HG03064 (cell line): ENCODE measurements around the gene TUBB4A.
"Not testable (repeated sequence)": the region's sequence is repeated elsewhere in the genome, so short reads cannot be mapped to it uniquely, and the experiment has no call there.

Experiments used
- ATAC-seq: cut with Tn5 transposase; IDR thresholded peaks from one replicate; pipeline ENCODE4 v1.9.1; 2021; ENCODE audit warnings: low read depth; ENCODE audit not compliant: unreplicated experiment

TUBB4A gene

DNA sequence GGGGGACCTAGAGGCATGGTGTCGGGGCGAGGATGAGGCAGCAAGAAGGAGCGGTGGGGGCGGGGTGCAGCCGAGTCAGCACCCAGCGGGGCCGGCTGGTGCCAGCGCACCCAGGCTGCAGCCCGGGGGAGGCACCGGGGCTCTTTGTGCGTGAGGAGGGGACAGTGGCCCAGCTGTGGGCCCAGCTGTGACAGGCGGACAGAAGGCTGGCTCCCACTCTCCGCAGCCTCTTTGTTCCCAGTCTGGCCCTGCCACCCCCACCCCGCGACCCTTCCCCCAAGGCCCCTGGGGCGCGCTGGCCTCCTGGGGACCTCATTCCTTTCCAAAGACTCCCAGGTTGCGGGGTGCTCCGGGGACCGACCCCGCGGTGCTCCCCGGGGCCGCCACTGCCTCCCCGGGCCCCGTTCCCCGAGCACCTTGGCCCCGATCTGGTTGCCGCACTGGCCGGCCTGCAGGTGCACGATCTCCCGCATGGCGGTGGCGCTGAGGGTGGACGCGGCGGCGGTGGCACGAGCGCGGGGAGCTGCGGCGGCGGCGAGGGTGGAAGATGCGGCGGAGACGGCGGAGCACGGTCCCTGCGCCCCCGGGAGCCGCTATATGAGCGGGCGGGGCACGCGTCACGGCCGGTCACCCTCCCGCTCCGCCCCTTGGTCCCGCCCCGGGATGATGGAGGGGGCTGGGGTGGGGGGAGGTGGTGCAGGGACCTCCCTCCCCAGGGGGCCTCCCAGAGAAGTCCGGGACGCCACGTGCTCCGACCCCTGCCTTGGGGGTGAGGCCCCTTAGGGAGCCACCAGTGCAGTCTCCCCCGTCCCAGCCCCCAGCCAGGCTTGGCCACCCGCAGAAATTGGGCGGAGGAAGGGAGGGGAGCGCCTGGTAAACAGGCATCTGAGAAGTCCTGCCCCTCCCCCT lies at the start of gene TUBB4A:
Gene TUBB4A (minus strand): TSS at position 570 of the 909 bp plus-strand sequence. CDS start 97 bp downstream, at position 473.
- no peak for ATAC-seq

GRCh38 chr19:6551091-6551490 lies 49.0 kb upstream of the TUBB4A start:
- ATAC-seq, result no peak

- not testable (repeated sequence) for ATAC-seq
These were observed 48.6 kb upstream of the TUBB4A start for GRCh38 chr19:6550679-6551078.

DNA sequence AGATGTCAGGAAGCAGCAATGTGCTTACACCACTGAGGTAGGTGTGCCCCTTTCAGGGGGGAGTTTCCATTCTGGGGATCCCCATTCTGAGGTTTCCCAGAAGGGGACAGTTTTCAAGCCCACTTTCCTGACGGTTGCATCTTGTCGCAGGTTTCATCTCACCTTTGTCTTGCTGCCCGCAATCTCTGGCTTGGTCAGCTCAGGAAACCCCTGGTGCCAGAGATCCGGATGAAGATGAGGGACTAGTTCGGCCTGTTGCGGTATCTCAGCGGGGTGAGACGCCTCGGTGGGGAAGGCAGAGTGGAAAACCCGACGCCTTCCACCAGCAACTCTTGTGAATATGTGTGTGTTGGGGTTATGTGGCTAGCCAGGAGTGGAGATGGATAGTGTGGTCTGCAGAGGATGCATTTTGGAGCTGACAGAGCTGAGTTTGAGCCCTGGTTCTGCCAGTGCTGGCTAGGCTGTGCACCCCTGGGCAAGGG lies 41.8 kb upstream of the TUBB4A start:
- no peak for ATAC-seq

DNA sequence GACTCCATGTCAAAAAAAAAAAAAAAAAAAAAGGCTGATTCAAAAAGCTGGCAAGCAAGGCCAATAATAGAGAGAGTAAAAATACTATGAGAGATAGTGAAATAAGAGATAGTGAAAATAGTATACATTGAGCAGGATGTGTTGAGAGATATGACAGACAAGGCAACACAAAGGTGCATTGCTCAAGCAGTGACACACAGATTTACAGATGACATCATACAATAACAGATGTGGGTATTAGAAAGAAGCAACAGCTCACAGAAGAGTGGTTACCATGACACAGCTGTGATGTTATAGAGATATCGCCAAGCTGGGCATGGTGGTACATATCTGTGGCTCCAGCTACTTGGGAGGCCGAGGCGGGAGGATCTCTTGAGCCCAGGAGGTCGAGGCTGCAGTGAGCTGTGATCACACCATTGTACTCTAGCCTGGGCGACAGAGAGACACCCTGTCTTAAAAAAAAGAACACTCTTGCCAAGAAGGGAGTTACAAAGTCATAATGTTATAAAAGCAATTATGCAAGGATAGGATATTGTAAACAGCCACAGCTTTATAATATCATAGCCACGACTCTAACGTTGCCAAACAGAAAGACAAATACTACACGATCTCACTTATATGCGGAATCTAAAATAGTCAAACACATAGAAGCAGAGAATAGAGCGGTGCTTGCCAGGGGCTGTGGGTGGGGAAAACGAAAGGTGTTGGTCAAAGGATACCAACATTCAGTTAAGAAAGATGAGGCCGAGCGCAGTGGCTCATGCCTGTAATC lies 39.0 kb upstream of the TUBB4A start:
- ATAC-seq, result no peak

DNA sequence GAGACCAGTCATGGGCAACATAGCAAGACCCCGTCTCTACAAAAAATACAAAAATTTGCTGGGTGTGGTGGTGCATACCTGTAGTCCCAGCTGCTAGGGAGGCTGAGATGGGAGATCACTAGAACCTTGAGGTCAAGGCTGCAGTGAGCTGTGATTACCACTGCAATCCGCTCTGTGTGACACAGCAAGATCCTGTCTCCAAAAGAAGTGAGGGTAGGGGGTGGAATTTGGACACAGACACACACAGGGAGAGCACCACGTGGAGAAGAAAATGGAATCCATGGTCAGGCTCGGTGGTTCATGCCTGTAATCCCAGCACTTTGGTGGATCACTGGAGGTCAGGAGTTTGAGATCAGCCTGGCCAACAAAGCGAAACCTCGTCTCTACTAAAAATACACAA lies 37.4 kb upstream of the TUBB4A start:
- ATAC-seq, result no peak

GRCh38 chr19:6535558-6536137 lies 33.5 kb upstream of the TUBB4A start:
- peak; percentile 12 for ATAC-seq

GRCh38 chr19:6534451-6535093 lies 32.5 kb upstream of the TUBB4A start:
- no peak for ATAC-seq

DNA sequence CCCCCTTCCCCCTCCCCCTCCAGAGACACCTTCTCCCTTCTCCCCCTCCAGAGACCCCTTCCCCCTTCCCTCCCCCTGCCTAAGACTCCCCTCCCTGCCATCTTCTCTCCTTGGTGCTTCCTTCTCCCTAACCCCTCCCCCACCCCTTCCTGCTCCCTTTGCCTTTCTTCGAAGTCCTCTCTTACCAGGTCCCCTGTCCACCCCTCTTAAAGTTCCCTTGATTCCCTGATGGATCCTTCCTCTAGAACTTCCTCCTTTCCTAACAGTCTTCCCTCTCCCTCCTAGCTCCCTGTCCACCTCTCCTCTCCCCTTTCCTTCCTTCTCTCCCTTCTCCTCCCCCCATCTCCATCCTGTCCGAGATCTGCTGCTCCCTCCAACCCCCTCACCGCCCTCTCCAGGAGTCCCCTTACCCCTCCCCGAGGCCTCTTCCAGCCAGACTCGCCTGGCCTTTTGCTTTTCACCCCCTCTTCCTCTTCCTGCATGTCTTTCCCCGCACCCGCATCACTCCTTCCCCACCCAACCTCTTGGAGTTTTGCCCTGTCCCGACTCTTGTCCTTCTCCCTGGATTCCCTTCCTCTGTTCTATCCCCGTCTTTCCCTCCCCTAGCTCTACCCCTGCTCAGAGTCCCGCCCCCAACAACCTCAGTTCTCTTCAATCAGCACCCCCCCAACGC lies 31.8 kb upstream of the TUBB4A start:
- ATAC-seq, result no peak

DNA sequence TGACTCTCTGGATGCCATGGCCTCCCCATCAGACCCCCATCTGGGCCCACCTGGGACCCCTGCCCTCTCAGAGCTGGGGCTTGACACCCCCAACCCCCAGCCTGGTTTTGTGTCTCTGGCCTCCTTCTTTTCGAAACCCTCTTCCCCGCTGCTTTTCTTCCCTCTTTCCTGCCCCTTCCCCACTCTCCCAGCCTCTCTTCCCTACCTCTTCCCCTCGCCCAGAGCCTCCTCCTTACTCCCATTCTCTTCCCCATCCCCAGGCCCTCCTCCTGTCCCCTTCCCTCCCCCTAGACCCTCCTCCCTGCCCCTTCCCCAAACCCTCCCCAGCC lies 30.9 kb upstream of the TUBB4A start:
- ATAC-seq, result no peak

- ATAC-seq, result no peak
These were observed 30.3 kb upstream of the TUBB4A start for GRCh38 chr19:6532244-6532999.

- ATAC-seq, result no peak
These were observed 29.8 kb upstream of the TUBB4A start for GRCh38 chr19:6531956-6532243.

GRCh38 chr19:6531163-6531955 lies 29.2 kb upstream of the TUBB4A start:
- ATAC-seq, result no peak

DNA sequence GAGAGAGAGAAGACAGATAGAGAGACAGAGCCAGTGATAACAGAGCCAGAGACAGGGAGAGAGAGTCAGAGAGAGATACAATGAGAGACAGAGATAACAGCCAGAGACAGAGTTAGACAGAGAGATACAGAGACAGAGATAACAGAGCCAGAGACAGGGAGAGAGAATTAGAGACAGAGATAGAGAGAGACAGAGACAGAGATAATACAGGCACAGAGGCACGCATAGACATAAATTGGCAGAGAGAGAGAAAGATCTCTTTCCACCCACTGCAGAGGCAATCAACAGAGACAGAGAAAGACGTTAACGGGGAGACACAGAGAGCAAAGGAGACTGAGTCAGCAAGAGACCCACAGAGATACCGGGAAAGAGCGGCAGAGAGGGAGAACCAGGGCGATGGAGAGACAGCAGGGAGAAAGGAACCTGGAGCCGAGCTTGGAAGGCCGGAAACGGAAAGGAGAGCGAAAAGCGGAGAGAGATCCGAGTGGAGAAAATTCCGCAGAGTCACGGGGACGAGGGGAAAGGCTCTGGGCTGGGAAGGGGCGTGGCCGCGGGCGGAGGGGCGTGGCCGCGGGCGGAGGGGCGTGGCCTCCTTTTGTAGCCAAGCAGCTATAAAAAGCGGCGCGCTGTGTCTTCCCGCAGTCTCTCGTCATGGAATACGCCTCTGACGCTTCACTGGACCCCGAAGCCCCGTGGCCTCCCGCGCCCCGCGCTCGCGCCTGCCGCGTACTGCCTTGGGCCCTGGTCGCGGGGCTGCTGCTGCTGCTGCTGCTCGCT lies 28.5 kb upstream of the TUBB4A start, which contains the start of gene TNFSF9:
Gene TNFSF9 (plus strand): TSS at position 641 of the 777 bp plus-strand sequence. CDS start 11 bp downstream, at position 652.
- ATAC-seq, result peak; percentile 32

DNA sequence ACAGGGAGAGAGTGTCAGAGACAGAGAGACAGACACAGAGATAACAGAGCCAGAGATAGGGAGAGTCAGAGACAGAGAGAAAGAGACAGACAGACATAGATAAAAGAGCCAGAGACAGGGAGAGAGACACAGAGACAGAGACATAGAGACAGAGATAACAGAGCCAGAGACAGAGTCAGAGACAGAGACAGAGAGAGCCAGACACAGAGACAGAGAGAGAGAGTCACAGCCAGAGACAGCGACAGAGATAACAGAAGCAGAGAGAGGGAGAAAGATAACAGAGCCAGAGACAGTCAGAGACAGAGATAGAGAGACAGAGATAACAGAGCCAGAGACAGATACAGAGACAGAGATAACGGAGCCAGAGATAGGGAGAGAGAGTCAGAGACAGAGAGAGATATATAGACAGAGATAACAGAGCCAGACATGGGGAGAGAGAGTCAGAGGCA lies 27.9 kb upstream of the TUBB4A start:
- ATAC-seq, result no peak

- no peak for ATAC-seq
These were observed 27.2 kb upstream of the TUBB4A start for GRCh38 chr19:6529351-6529750.

DNA sequence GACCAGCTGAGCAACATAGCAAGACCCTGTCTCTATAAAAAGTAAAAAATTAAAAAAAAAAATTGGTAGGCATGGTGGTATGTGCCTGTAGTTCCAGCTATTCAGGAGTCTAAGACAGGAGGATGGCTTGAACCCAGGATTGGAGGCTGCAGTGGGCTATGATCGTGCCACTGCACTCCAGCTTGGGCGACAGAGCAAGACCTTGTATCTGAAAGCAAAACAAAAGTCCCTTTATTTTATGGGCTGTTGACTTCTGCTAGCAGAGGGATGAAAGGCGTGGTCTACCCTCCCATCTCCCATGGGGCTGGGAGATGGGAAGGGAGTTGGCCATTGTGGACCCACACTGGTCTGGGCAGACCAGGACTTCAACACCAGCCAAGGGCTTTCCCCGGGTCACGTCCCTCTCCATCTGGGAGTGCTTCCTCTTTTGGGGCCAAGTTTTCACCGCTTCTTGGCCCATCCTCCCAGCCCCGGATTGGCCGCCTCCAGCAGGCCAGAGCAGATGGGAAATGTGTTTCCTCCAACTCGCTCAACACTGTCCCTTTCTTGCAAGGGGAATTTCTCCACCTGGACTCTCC lies 26.5 kb upstream of the TUBB4A start:
- no peak for ATAC-seq
